SK-N-MC (cell line): ENCODE measurements around the gene LRP2BP.

ENCODE experiments used
- DNase-seq: peaks from one replicate; pipeline ENCODE4 v3.0.0-alpha.2; 2011; ENCODE audit warnings: low read depth, low spot score
- H3K27ac ChIP-seq: fragments of 200-600 bp; sonication (generic); 2 replicates; pipeline ENCODE4 v1.5.1; 2016; ENCODE audit warnings: mixed run types
- H3K36me3 ChIP-seq: fragments of 200-600 bp; sonication (generic); 2 replicates; pipeline ENCODE4 v1.6.1; 2017; ENCODE audit warnings: antibody characterized with exemption, low read length, mixed read lengths; ENCODE audit not compliant: insufficient read depth
- H3K4me3 ChIP-seq: fragments of 200-600 bp; sonication (generic); 2 replicates; pipeline ENCODE4 v1.5.1; 2016
- H3K9ac ChIP-seq: fragments of 200-600 bp; sonication (generic); 2 replicates; pipeline ENCODE4 v1.8.0; 2017; ENCODE audit warnings: mixed run types, mixed read lengths; ENCODE audit not compliant: insufficient read length
- H3K9me3 ChIP-seq: fragments of 200-600 bp; sonication (generic); 2 replicates; pipeline ENCODE4 v1.6.1; 2017; ENCODE audit warnings: low read depth, mild to moderate bottlenecking, antibody characterized with exemption, low read length, moderate library complexity, mixed read lengths
- EZH2 ChIP-seq: fragments of 200-600 bp; sonication (generic); IDR thresholded peaks from one replicate; pipeline ENCODE4 v1.6.1; 2017; ENCODE audit warnings: antibody characterized with exemption
- FOXP2 ChIP-seq: optimal IDR thresholded peaks from 2 replicates; pipeline ENCODE3; 2011; ENCODE audit warnings: mild to moderate bottlenecking, moderate library complexity; ENCODE audit not compliant: insufficient read depth; ENCODE audit errors: extremely low read length, control extremely low read depth
- POLR2AphosphoS5 ChIP-seq: IDR thresholded peaks from 2 replicates; pipeline ENCODE4 v1.6.1; 2012; ENCODE audit warnings: mild to moderate bottlenecking, low read depth, low read length, borderline replicate concordance

LRP2BP gene

DNA sequence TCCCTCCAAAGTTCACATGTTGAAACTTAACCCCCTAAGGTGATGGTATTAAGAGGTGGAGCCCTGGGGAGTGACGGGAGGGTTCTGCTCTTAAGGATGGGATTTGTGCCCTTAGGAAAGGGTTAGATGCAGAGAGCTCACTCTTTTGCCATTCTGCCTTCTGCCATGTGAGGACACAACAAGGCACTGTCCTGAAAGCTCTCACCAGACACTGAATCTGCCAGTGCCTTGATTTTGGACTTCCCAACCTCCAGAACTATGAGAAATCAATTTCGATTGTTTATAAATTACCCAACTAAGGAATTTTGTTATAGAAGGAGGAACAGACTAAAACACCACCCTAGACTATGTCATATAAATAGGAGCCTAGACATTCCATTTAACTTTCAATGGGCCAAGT is 11.7 kb downstream of the LRP2BP start:
- Histone ChIP-seq H3K27ac (no peak overlapping the region), H3K4me3 (no peak overlapping the region), H3K9ac (no peak overlapping the region), H3K36me3 (no peaks in the 10 kb centered on the region), H3K9me3 (no peaks in the 10 kb centered on the region; the same call in 1 of the 2 replicates)
- TF ChIP-seq EZH2 (no peak), FOXP2 (no peak), POLR2AphosphoS5 (no peak)
- no peak for DNase-seq

- no peaks in the 10 kb centered on the region for H3K36me3 ChIP-seq
- TF ChIP-seq FOXP2 (no peak), EZH2 (no peak), POLR2AphosphoS5 (no peak)
- no peak overlapping the region for H3K27ac ChIP-seq
- no peak for DNase-seq
- no peak overlapping the region for H3K4me3 ChIP-seq
- no peak overlapping the region for H3K9ac ChIP-seq
- H3K9me3 ChIP-seq, result no peaks in the 10 kb centered on the region; the same call in 1 of the 2 replicates
Measured at GRCh38 chr4:185383451-185383850, 12.3 kb downstream of the LRP2BP start.

DNA sequence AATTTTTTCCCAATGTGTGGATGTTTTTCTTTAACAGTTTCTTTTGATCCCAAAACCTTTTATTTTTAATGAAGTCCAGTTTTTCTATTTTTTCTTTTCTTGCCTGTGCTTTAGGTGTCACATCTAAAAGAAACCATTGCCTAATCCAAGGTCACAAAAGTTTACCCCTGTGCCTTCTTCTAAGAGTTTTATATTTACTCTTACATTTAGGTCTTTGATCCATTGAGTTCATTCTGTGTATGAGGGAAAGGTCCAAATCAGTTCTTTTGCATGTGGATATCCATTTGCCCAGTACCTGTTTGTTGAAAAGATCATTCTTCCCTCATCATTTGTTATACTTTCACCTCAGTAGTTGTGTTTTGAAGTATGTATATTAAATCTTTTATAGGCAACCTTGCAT is 13.0 kb downstream of the LRP2BP start:
- no peak overlapping the region for H3K9ac ChIP-seq
- H3K36me3 ChIP-seq, result no peaks in the 10 kb centered on the region
- DNase-seq, result no peak
- H3K9me3 ChIP-seq, result no peaks in the 10 kb centered on the region; the same call in 1 of the 2 replicates
- H3K4me3 ChIP-seq, result no peak overlapping the region
- no peak overlapping the region for H3K27ac ChIP-seq
- TF ChIP-seq POLR2AphosphoS5 (no peak), EZH2 (no peak), FOXP2 (no peak)

DNA sequence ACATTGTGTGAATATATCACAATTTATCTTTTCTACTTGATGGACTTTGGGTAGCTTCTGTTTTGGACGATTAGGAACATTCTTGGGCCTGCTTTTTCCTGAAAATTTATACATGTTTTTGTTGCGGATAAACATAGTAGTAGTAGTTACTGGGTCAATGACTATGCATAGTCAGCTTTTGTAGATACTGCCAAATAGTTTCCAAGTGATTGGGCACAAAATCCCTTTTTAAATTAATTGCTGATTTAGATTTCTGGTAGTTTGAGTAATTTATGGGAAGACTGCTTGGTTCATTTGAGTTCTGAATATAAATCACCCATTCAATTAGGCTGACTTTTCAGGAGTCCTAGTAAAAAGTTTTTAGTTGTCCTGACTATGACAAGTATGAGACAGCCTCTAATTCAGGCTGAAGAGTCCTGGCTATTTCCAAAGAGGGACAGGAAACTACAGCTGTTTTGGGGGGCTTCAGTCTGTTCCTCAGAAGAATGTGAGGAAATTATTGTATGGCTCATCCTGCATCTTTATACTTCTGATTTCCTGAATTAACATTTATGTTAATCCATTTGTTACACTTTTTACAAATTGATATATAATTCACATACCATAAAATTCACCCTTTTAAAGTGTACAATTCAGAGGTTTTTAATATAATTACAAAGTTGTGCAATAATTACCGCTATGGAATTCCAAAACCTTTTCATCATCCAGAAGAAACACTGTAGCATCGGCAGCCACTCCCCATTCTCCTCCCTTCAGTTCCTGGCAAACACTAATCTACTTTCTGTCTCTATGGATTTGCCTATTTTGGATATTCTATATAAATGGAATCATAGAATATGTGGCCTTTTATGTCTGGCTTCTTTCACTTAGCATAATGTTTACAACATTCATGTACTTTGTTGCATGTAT is 14.2 kb downstream of the LRP2BP start:
- H3K36me3 ChIP-seq, result no peaks in the 10 kb centered on the region
- H3K27ac ChIP-seq, result peak overlapping the region; percentile 60; the same call in 1 of the 2 replicates
- H3K9me3 ChIP-seq, result no peaks in the 10 kb centered on the region; the same call in 1 of the 2 replicates
- TF ChIP-seq POLR2AphosphoS5, result peak; percentile 37; the same call in 1 of the 2 replicates
- TF ChIP-seq FOXP2, result no peak
- no peak for TF ChIP-seq EZH2
- DNase-seq, result peak; percentile 40
- H3K4me3 ChIP-seq, result no peak overlapping the region
- H3K9ac ChIP-seq, result no peak overlapping the region

DNA sequence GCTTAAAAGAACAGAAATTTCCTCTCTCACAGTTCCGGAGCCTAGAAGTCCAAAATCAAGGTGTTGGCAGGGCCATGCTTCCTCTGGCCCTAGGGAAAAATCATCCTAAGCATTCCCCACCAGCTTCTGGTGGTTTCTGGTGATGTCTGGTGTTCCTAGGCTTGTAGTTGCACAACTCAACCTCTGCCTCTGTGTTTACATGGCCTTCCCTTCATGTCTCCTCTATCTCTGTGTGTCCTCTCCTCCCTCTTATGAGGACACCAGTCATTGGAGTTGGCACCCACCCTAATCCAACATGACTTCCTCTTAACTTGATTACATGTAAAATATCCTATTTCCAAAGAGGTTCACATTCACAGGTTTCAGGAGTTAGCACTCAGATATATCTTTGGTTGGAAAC is 15.4 kb downstream of the LRP2BP start:
- TF ChIP-seq EZH2 (no peak), POLR2AphosphoS5 (no peak), FOXP2 (no peak)
- Histone ChIP-seq H3K9me3 (no peaks in the 10 kb centered on the region; the same call in 1 of the 2 replicates), H3K27ac (no peak overlapping the region)

DNA sequence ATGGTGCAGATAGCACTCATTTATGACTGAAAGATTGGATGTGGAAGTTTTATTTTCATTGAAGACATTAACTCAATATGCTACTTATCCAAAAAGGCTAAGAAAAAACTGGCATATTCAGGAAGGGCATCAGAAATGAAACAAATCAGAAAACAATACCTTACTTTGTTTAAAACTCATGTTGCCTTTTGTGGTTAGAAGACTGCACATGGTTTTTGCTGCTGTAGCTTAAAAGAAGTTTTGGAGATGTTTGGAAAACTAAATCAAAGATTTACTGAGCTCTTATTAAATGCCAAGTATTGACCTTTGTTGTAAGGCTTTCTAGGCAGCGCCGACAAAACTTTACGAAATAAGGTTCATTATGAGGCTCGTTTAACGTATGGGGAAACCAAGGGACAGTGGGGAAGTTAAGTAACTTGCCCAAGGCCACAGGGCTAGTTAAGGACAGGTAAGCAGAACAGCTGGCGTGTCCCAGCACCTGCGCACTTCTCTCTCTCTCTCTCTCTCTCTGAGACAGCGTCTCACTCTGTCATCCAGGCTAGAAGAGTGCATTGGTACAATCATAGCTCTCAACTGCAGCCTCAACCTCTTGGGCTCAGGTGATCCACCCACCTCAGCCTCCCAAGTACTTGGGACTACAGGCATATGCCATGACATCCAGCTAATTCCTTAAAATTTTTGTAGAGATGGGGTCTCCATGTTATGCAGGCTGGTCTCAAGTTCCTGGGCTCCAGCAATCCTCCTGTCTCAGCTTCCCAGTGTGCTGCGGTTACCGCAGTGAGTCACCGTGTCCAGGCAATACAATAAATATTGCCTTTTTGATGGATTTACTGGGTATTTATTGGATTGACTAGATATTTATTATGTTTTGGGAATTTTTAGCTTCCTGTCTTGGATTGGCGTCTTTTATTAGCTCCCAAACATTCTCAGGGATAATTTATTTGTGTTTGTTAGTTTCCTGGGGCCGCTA is 16.1 kb downstream of the LRP2BP start:
- DNase-seq, result no peak
- TF ChIP-seq POLR2AphosphoS5 (no peak), EZH2 (no peak)

More for the DNA sequence above, 15.4 kb downstream of the LRP2BP start:
- Histone ChIP-seq H3K36me3 (no peaks in the 10 kb centered on the region), H3K4me3 (no peak overlapping the region), H3K9ac (no peak overlapping the region)
- no peak for DNase-seq

GRCh38 chr4:185378264-185378663 is 17.5 kb downstream of the LRP2BP start:
- no peak for TF ChIP-seq FOXP2
- TF ChIP-seq EZH2, result no peak
- no peak for TF ChIP-seq POLR2AphosphoS5
- no peak for DNase-seq

More for the DNA sequence above, 16.1 kb downstream of the LRP2BP start:
- Histone ChIP-seq H3K9ac (no peak overlapping the region), H3K36me3 (no peaks in the 10 kb centered on the region), H3K27ac (no peak overlapping the region), H3K9me3 (no peaks in the 10 kb centered on the region; the same call in 1 of the 2 replicates), H3K4me3 (no peak overlapping the region)

DNA sequence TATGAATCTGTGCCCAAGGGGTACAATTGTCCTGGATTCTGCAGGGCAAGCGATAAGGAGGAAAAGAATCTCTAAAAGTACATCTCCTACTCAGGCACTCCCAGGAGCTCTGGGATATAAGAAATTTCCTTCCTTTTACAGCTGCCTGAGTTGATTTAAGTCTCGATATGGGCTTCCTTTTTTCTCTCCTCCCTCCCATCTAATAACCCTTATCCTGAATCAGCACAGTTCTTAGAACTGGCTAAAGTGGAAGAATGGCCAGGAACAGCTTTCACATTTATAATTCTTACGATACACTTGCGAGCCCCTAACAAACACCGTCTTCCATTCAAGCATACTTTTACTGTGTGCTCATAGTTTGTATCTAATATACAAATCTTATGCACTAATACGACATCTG is 21.2 kb downstream of the LRP2BP start:
- TF ChIP-seq FOXP2 (no peak), POLR2AphosphoS5 (no peak), EZH2 (no peak)
- no peaks in the 10 kb centered on the region for H3K36me3 ChIP-seq
- no peaks in the 10 kb centered on the region for H3K9me3 ChIP-seq
- DNase-seq, result no peak
- no peak overlapping the region for H3K4me3 ChIP-seq
- H3K9ac ChIP-seq, result no peak overlapping the region
- no peak overlapping the region for H3K27ac ChIP-seq

More at GRCh38 chr4:185378264-185378663, 17.5 kb downstream of the LRP2BP start:
- Histone ChIP-seq H3K27ac (no peak overlapping the region), H3K9me3 (no peaks in the 10 kb centered on the region; the same call in 1 of the 2 replicates), H3K4me3 (no peak overlapping the region), H3K9ac (no peak overlapping the region), H3K36me3 (no peaks in the 10 kb centered on the region)
